NCI-H2029 treated with DMSO at 0.1 percent for 48 hours (cell line): ENCODE data around the gene ARHGAP33.

Experiments used
- DNase-seq: peaks from one replicate; lab custom pipeline; 2025; lab: John Stamatoyannopoulos, UW

ARHGAP33 gene, protein sequence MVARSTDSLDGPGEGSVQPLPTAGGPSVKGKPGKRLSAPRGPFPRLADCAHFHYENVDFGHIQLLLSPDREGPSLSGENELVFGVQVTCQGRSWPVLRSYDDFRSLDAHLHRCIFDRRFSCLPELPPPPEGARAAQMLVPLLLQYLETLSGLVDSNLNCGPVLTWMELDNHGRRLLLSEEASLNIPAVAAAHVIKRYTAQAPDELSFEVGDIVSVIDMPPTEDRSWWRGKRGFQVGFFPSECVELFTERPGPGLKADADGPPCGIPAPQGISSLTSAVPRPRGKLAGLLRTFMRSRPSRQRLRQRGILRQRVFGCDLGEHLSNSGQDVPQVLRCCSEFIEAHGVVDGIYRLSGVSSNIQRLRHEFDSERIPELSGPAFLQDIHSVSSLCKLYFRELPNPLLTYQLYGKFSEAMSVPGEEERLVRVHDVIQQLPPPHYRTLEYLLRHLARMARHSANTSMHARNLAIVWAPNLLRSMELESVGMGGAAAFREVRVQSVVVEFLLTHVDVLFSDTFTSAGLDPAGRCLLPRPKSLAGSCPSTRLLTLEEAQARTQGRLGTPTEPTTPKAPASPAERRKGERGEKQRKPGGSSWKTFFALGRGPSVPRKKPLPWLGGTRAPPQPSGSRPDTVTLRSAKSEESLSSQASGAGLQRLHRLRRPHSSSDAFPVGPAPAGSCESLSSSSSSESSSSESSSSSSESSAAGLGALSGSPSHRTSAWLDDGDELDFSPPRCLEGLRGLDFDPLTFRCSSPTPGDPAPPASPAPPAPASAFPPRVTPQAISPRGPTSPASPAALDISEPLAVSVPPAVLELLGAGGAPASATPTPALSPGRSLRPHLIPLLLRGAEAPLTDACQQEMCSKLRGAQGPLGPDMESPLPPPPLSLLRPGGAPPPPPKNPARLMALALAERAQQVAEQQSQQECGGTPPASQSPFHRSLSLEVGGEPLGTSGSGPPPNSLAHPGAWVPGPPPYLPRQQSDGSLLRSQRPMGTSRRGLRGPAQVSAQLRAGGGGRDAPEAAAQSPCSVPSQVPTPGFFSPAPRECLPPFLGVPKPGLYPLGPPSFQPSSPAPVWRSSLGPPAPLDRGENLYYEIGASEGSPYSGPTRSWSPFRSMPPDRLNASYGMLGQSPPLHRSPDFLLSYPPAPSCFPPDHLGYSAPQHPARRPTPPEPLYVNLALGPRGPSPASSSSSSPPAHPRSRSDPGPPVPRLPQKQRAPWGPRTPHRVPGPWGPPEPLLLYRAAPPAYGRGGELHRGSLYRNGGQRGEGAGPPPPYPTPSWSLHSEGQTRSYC

DNA sequence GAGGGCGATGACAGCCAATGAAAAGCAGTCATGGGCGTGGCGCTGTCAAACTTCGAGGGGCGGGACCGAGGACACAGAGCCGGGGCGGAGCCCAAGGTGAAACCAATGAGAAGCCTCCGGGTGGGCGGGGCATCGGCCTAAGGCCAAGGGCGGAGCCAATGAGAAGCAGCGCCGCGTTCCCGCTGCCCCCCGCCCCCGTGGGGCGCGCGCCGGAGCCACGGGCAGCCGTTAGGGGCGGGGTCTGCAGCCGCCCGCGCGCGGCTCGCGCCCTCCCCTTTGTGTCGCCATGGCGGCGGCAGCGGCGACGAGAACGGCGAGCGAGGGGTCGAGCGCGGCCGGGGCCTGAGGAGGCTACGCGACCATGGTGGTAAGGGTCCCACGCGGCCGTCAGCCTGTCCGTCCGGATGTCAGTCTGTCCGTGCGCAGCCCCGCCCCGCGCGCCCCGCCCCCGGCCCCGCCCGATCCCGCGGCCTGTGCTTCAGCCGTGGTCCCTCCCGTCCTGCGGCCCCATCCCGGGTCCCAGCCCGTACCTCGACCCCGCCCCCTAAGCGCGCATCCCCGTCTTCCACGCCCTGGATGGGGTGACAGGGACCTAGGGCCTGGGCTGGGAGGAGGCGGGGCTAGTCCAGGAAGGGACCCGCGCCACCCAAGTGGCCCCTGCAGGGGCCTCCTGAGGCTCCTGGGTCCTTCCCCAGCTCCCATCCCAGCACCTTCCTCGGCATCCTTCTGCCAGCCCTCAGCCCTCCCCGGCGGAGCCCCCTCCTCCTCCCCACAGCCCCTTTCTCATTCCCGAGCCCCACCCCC, at the start of gene ARHGAP33:
Gene ARHGAP33, plus strand, starts transcription at position 267 of the 804 bp plus-strand sequence. Its CDS starts 95 bp downstream, at position 362.
- DNase-seq: peak; percentile 90

GRCh38 chr19:35727053-35727955, 48.1 kb upstream of the ARHGAP33 start:
- DNase-seq: no peak

- no peak for DNase-seq
These were observed 47.2 kb upstream of the ARHGAP33 start for GRCh38 chr19:35727956-35728706.

DNA sequence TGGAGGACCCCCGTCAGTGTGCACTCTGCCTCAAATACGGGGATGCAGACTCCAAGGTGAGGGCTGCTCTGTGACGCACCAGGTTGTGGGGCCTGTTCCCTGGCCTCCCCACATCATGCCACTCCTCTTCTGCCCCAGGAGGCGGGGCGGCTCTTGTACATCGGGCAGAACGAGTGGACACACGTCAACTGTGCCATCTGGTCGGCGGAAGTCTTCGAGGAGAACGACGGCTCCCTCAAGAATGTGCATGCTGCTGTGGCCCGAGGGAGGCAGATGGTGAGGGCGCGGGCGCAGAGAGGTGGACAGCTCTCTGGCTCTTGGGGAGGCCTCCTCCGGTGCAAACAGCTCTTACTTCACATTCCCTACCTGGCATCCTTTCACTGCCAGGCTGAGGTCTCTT, 46.3 kb upstream of the ARHGAP33 start:
- DNase-seq: no peak

- DNase-seq: no peak
These were observed 45.6 kb upstream of the ARHGAP33 start for GRCh38 chr19:35729763-35730162.

- no peak for DNase-seq
These were observed 45.0 kb upstream of the ARHGAP33 start for GRCh38 chr19:35730326-35730725.

GRCh38 chr19:35731353-35731752, 44.0 kb upstream of the ARHGAP33 start:
- no peak for DNase-seq

- no peak for DNase-seq
These were observed 43.5 kb upstream of the ARHGAP33 start for GRCh38 chr19:35731779-35732405.

DNA sequence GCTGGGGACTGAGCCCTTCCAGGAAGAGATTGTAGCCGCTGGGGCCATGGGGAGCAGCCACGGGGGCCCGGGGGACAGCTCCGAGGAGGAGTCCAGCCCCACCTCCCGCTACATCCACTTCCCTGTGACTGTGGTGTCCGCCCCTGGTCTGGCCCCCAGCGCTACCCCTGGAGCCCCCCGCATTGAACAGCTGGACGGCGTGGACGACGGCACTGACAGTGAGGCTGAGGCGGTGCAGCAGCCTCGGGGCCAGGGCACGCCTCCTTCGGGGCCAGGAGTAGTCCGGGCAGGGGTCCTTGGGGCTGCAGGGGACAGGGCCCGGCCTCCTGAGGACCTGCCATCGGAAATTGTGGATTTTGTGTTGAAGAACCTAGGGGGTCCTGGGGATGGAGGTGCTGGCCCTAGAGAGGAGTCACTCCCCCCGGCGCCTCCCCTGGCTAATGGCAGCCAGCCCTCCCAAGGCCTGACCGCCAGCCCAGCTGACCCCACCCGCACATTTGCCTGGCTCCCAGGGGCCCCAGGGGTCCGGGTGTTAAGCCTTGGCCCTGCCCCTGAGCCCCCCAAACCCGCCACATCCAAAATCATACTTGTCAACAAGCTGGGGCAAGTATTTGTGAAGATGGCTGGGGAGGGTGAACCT, 42.7 kb upstream of the ARHGAP33 start:
- no peak for DNase-seq

- no peak for DNase-seq
These were observed 41.9 kb upstream of the ARHGAP33 start for GRCh38 chr19:35733180-35734125.

DNA sequence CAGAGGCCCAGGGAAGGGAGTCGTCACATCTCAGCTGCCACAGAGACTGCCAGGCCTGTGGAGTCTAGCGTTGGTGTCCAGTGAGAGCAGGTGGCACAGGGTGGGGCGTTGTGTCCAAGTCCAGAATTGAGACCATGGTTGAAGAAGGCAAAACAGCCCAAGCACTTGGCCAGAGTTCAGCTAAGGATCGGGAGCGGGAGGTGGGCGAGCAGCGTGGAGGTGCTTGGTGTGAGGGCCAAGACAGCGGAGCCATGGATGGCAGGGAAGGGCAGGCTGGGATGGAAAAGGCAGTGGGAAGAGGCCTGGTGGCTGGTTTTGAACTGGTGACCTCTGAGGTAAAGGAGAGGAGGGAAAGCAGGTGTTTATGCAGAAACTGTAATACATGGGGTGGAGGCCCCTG, 41.1 kb upstream of the ARHGAP33 start:
- no peak for DNase-seq

DNA sequence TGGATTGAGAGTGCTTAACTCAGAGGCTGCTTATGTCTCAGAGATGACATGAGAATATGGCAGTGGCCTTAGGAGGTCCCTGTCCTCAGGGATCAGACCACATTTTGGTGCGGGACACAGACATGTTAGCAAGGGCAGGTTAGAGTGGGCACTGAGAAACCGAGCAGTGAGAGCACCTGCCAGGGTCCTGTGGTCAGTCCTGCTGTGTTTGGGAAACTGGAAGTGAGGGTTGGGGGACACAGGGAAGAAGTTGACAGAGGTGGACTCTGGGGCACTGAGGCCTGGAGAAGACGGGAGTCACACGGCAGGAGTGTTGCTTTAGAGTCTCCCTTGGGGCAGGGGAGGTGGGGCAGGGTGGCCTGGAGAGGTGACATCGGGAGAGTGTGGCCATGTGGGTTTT, 40.5 kb upstream of the ARHGAP33 start:
- no peak for DNase-seq

DNA sequence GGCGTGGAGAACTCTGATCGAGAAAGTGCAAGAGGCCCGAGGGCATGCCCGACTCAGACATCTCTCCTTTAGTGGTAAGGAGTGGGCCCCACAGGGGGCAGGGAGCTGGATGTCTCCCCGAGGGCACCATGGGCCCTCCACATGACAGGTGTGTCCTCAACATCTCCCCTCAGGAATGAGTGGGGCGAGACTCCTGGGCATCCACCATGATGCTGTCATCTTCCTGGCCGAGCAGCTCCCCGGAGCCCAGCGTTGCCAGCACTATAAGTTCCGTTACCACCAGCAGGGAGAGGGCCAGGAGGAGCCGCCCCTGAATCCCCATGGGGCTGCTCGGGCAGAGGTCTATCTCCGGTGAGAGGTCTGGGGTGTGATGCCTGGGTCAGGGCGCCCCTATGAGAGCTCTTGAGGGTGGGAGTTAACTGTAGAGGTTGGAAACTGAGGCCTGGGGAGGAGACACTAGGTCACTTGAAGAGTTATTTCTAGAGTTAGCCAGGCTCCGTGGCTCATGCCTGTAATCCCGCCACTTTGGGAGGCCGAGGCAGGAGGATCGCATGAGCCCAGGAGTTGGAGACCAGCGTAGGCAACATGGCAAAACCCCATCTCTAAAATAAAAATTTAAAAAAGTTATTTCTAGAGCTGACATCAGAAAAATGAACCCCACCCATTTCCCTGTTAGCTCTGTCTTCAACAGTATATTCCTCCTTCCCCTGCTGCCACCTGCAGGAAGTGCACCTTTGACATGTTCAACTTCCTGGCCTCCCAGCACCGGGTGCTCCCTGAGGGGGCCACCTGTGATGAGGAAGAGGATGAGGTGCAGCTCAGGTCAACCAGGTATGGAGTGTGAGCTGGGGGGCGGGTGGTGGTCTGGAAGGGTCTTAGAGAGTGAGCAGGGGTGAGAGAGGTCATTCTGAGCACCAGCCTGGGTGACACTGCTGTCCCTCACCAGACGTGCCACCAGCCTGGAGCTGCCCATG, 38.2 kb upstream of the ARHGAP33 start:
- no peak for DNase-seq

DNA sequence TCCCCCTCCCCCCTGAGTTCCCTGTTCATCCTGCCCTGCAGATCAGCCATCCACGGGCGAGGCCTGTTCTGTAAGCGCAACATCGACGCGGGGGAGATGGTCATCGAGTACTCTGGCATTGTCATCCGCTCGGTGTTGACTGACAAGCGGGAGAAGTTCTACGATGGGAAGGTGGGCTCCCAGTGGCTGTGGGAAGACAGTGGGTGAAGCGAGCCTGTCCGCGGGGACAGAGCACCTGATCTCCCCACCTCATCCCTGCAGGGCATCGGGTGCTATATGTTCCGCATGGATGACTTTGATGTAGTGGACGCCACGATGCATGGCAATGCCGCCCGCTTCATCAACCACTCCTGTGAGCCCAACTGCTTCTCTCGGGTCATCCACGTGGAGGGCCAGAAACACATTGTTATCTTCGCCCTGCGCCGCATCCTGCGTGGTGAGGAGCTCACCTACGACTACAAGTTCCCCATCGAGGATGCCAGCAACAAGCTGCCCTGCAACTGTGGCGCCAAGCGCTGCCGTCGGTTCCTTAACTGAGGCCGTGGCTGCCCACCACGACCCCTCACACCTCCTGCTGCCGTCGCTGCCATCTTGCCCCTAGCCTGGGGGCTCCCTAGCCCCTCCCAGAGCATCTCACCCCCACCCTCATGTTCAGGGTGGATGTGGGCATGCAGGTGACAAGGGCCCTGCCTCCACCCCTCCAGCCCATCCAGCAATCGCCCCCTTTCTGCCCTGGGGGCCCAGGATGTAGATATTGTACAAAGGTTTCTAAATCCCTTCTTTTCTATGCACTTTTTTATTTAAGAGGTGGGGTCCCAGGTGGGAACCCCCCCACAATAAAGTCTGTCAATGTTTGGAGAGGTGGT, 37.1 kb upstream of the ARHGAP33 start:
- DNase-seq: no peak

GRCh38 chr19:35738887-35739229, 36.5 kb upstream of the ARHGAP33 start:
- DNase-seq: no peak
